Measurements from ENCODE around the gene TTC13.

- TF ChIP-seq POLR2A (IDR thresholded peaks at IDR 0.05), result no peak
- no peak for TF ChIP-seq CTCF (IDR thresholded peaks at IDR 0.05)
Observed at GRCh38 chr1:230985711-230986110, 7.0 kb upstream of the TTC13 start.

Data from testis (tissue), 2 donors.